ENCODE data around the gene RAP1GDS1.

RAP1GDS1 gene

DNA sequence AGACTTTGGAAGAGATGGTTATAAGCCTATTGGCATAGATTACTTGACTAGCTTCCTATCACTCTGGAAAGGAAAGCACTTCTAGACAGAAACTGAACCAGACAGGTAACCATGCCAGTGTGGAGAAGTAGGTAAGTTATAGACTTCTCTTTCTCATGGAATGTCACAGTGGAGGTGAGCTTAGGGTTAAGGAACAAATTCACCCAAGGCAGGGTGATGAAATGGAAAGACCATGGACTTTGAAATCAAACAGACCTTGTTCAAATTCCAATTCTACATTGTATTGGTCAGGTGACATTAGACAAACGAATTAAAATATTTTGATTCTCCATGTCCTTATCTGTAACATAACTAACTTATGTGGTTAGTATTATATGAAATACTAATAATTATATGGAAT is 7.7 kb upstream of the RAP1GDS1 start:
- Histone ChIP-seq H3K36me3 (ENCODE audit: control insufficient read depth in 2 of 2, insufficient read depth in 1 of 2, low read length in 2 of 2) (no peaks in the 10 kb centered on the region), H3K27ac (ENCODE audit: extremely low read depth, low read depth, low read length) (no peak overlapping the region), H3K4me3 (ENCODE audit: low read depth, low read length) (no peak overlapping the region), H3K4me1 (ENCODE audit: control insufficient read depth, insufficient read depth, low read length) (no peaks in the 10 kb centered on the region), H3K9me3 (ENCODE audit: control insufficient read depth, insufficient read depth, low read depth, low read length) (no peaks in the 10 kb centered on the region)
- POLR2A ChIA-PET, result no interaction called here
- TF ChIP-seq REPIN1 (tag by site-specific recombination; IDR thresholded peaks at IDR 0.05; ENCODE audit: low read depth) (no peak), KLF16 (tag by site-specific recombination; IDR thresholded peaks at IDR 0.05) (no peak)
- CTCF ChIA-PET, result no interaction called here

GRCh38 chr4:98260047-98260578 is 1.1 kb upstream of the RAP1GDS1 start:
- Histone ChIP-seq H3K36me3 (ENCODE audit: control insufficient read depth in 2 of 2, insufficient read depth in 1 of 2, low read length in 2 of 2) (no peaks in the 10 kb centered on the region), H3K4me1 (ENCODE audit: control insufficient read depth, insufficient read depth, low read length) (no peaks in the 10 kb centered on the region), H3K27ac (ENCODE audit: extremely low read depth, low read depth, low read length) (peak overlapping the region; percentile 93), H3K4me3 (ENCODE audit: low read depth, low read length) (peak overlapping the region; percentile 66), H3K9me3 (ENCODE audit: control insufficient read depth, insufficient read depth, low read depth, low read length) (no peaks in the 10 kb centered on the region)
- ChIA-PET POLR2A (interaction anchor here (1.6 kb wide), 1 partner anchor 117 kb away, joined by 9 read pairs; the partner anchor contains the start of gene STPG2), CTCF (interaction anchor here (0.7 kb wide), 1 partner anchor 761 kb away, joined by 3 read pairs; no protein-coding TSS in a partner anchor)
- TF ChIP-seq ZSCAN30 (tag by site-specific recombination; IDR thresholded peaks at IDR 0.05), result 0 out of 2 replicates have a peak, but pooled peaks have one; percentile 73
- no peak for TF ChIP-seq TRIM28 (IDR thresholded peaks at IDR 0.05; ENCODE audit: borderline replicate concordance, low read length)
- no peak for TF ChIP-seq ZNF341 (tag by site-specific recombination; IDR thresholded peaks at IDR 0.05; ENCODE audit: low read depth)
- TF ChIP-seq SCRT1 (tag by site-specific recombination; IDR thresholded peaks at IDR 0.05; ENCODE audit: borderline replicate concordance), result peak; percentile 83
- TF ChIP-seq MYNN (tag by site-specific recombination; IDR thresholded peaks at IDR 0.05; ENCODE audit: borderline replicate concordance), result no peak
- no peak for TF ChIP-seq ZNF645 (tag by site-specific recombination; IDR thresholded peaks at IDR 0.05)
- no peak for TF ChIP-seq ZNF18 (tag by site-specific recombination; IDR thresholded peaks at IDR 0.05)
- peak; percentile 90 for TF ChIP-seq SCRT2 (tag by site-specific recombination; IDR thresholded peaks at IDR 0.05)
- peak; percentile 84 for TF ChIP-seq TCF7L2 (IDR thresholded peaks at IDR 0.05; ENCODE audit: borderline replicate concordance, low read depth, low read length)
- no peak for TF ChIP-seq ZBTB10 (tag by site-specific recombination; IDR thresholded peaks at IDR 0.05)
- no peak for TF ChIP-seq HOXA7 (CRISPR knock-in tag; IDR thresholded peaks at IDR 0.05; ENCODE audit: borderline replicate concordance)
- no peak for TF ChIP-seq ZNF571 (tag by site-specific recombination; IDR thresholded peaks at IDR 0.05)
- no peak for TF ChIP-seq ZBTB48 (tag by site-specific recombination; IDR thresholded peaks at IDR 0.05)
- TF ChIP-seq, protein P1, sequence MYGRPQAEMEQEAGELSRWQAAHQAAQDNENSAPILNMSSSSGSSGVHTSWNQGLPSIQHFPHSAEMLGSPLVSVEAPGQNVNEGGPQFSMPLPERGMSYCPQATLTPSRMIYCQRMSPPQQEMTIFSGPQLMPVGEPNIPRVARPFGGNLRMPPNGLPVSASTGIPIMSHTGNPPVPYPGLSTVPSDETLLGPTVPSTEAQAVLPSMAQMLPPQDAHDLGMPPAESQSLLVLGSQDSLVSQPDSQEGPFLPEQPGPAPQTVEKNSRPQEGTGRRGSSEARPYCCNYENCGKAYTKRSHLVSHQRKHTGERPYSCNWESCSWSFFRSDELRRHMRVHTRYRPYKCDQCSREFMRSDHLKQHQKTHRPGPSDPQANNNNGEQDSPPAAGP (tag by site-specific recombination; IDR thresholded peaks at IDR 0.05), result no peak
- TF ChIP-seq MEIS1 (CRISPR knock-in tag; IDR thresholded peaks at IDR 0.05; ENCODE audit: borderline replicate concordance), result no peak
- TF ChIP-seq ZIC2 (tag by site-specific recombination; IDR thresholded peaks at IDR 0.05), result peak; percentile 92
- no peak for TF ChIP-seq ZNF561 (tag by site-specific recombination; IDR thresholded peaks at IDR 0.05; ENCODE audit: borderline replicate concordance)
- TF ChIP-seq ZNF529 (tag by site-specific recombination; IDR thresholded peaks at IDR 0.05; ENCODE audit: insufficient replicate concordance), result no peak
- no peak for TF ChIP-seq ZNF792 (tag by site-specific recombination; IDR thresholded peaks at IDR 0.05)
- TF ChIP-seq ZNF214 (tag by site-specific recombination; IDR thresholded peaks at IDR 0.05; ENCODE audit: borderline replicate concordance), result no peak
- no peak for TF ChIP-seq TSHZ1 (tag by site-specific recombination; IDR thresholded peaks at IDR 0.05; ENCODE audit: borderline replicate concordance)
- TF ChIP-seq ZBTB6 (tag by site-specific recombination; IDR thresholded peaks at IDR 0.05), result no peak
